HG03378 (cell line): ENCODE data around the gene SNX7.
A peak's percentile ranks its signal among the peaks of the same experiment; 100 is the strongest.

Experiments
- ATAC-seq: cut with Tn5 transposase; IDR thresholded peaks from one replicate; pipeline ENCODE4 v1.9.1; 2021; ENCODE audit warnings: mild to moderate bottlenecking, moderate library complexity; ENCODE audit not compliant: unreplicated experiment

Gene SNX7, protein sequence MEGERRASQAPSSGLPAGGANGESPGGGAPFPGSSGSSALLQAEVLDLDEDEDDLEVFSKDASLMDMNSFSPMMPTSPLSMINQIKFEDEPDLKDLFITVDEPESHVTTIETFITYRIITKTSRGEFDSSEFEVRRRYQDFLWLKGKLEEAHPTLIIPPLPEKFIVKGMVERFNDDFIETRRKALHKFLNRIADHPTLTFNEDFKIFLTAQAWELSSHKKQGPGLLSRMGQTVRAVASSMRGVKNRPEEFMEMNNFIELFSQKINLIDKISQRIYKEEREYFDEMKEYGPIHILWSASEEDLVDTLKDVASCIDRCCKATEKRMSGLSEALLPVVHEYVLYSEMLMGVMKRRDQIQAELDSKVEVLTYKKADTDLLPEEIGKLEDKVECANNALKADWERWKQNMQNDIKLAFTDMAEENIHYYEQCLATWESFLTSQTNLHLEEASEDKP

DNA sequence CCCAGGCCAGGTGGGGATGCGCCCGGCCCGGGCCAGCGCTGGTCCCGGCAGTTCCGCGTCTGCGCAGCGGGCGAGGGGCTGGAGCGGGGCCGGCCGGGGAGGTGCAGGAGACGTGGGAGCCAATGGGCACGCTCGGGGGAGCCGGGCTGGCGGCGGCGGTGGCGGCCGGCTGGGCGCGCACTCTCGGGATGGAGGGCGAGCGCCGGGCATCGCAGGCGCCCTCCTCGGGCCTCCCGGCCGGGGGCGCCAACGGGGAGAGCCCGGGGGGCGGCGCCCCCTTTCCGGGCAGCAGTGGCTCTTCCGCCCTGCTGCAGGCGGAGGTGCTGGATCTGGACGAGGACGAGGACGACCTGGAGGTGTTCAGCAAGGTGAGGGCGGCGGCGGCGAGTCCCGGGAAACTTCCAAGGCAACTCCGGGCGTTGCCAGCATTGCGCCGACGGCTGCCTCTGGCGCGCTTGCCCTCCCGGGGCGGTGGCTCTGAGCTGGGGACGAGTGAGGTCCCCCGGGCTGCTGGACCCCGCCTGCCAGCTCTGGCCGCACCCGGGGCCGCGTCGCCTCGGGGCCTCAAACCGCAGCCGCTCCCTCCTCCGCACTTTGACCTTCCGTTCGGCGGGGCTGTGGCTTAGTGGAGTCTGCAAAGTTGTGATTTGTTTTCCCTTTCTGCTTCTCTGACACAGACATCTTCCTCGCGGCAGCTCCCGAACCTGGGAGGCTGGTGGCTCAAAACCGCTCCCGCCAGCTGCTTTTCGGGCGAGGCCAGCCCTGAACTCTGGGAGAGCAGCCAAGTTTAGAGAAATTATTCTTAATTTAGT lies at the start of gene SNX7:
TSS of gene SNX7 (plus strand) at position 178 of the 812 bp plus-strand sequence. CDS start at position 189, 11 bp downstream.
- no peak for ATAC-seq

DNA sequence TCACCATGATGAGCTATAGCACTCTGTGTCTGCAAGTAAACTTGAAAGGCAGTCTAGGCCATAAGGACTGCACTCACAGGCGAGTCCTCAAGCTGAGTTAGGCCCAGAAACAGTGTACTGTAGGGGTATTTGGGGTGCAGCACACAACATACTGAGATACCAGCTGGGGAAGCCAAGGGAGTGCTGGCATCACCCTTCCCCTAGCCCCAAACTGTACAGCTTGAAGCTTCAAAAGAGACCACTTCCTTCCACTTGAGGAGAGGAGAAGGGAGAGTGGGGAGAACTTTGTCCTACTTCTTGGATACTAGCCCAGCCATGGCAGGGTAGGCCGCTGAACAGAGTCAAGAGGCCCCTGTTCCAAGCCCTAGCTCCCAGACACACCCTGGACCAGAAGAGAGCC lies 24.2 kb upstream of the SNX7 start:
- no peak for ATAC-seq

DNA sequence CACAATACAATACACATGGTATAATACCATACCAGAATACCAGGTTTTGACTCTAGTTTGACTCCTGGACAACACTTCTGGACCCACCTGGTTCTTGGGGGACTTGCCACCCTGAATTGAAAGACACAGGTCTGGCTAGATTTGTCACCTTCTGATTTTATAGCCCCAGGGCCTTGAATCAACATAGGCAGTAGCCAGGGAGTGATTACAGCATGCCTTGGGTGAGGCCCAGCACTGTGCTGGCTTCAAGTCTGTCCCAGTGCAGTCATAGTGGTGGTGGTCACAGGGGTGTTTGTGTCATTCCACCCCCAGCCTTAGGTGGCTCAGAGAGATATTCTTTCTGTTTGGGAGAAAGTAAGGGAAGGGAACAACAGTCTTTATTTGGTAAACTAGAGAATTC lies 23.3 kb upstream of the SNX7 start:
- ATAC-seq = no peak

- no peak for ATAC-seq
These were observed 17.0 kb upstream of the SNX7 start for GRCh38 chr1:98644510-98644909.

- no peak for ATAC-seq
These were observed 10.3 kb upstream of the SNX7 start for GRCh38 chr1:98651116-98651632.

- ATAC-seq = no peak
These were observed 8.4 kb upstream of the SNX7 start for GRCh38 chr1:98653123-98653522.

DNA sequence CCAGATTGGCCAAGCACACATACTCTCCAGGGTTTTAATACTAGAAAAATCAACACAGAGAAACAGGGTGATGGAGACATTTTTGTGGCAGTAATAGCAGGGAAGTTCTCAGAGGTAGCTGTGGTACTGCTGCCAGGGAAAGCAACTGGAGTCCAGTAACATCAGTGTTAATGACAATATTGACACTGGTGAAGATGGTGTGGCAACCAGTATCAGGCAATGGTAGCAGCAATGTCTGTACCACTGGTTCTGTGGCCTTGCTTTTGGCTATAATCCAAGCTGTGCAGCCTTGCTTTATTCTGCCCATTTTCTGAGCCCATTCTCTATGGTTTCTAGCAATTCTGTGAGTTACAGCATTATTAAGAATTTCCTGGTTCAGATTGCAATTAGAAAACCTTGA lies 1.6 kb upstream of the SNX7 start:
- no peak for ATAC-seq

DNA sequence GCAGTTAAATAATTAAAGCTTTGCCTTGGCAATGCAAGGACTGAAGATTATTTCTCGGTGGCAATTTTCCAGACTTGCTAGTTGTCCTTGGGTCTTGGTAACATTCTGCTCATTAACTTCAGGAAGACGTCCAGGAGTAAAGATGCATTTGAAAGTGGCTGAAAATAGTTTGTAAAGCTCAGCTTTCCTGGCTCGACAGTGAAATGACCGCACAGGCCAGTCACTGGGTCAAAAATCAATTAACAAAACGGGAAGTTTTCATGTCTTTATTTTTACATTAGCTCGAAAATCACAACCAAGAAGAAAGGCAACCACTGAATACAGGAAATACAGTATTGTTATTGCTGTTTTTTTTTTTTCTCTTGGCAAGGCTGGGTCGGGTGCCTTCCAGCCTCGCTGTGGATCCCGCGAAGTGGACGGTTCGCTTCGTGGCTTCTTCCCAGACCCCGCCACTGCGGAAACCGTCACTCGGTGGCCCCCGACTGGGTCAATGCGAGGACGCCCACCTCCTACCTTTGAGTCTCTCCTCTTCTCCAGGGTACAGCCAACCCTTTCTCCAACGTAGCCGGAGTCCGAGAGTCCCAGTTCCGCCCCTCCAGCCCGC lies 479 bp upstream of the SNX7 start:
- ATAC-seq = no peak

DNA sequence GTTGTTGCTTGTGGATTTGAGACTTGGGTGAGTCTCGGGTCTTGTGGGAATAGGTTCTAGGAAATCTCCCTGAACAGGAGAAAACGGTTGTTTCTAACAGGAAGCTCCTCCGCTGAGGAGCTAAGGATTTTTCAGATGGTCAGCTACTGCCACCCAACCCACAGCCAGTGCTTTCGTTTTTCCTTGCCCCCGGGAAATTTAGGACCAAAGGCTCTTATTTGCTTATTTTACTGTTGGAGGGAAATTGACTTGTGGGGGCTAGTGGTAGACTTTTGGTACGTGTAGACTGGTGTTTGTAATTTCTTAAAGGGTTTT lies 792 bp downstream of the SNX7 start:
- ATAC-seq = no peak

GRCh38 chr1:98668733-98669132 lies 7.2 kb downstream of the SNX7 start:
- no peak for ATAC-seq

DNA sequence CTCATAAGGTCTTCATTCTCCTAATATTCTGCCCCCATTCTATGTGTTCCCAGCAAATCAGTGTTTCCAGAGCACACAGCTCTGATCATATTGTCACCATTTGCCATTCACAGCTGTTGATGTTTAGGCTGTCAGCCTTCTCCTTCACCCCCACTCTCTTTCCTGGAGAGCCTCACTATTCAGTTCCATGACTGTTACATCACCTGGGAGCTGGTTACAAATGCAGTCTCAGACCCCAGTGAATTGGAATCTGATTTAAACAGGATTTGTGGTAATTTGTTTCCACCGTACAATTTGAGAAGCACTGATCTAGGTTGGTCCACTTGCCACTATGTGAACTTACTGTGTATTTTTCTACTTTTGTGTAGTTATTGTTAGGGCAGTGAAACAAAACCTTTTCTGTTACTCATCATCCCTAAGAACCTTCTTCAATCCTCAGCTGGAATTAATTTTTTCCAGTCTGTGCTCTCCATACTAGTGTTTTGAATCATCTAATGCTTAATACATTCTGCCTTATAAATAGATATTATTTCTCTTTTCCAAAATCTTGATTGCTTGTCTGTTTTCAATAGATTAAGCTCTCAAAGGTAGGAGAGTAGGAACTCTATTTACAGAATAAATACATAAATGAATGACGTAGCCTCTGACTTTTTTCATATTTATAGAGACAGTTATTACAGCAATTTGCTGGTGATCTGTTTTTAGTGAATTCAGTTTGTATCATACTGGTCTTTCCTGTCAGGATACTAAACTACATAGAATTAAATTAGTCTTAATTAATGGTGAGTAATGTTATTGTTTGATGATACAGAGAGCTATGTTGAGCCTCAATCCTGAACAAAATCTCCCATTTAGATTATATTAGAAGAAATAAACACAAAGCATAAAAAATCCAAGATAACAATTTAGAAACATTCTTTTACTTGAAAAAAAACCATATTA lies 8.1 kb downstream of the SNX7 start:
- no peak for ATAC-seq

DNA sequence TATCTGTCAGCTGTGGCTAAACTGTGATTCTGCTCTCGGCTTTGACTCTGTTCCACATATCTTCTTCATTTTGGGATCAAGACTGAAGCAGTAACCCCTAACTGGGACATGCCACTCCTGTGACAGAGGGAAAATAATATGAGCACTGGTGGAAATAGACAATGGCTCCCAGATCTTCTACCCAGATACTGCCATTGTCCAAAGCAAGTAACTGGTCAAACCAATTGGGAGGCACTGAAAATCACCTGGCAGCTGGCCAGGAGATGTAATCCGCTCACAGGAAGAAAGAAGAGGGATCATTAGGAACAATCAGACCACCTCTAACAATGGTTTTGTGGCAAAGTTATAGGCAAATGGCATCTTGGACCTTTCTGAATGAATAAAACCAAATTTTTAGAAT lies 10.7 kb downstream of the SNX7 start:
- ATAC-seq = no peak

DNA sequence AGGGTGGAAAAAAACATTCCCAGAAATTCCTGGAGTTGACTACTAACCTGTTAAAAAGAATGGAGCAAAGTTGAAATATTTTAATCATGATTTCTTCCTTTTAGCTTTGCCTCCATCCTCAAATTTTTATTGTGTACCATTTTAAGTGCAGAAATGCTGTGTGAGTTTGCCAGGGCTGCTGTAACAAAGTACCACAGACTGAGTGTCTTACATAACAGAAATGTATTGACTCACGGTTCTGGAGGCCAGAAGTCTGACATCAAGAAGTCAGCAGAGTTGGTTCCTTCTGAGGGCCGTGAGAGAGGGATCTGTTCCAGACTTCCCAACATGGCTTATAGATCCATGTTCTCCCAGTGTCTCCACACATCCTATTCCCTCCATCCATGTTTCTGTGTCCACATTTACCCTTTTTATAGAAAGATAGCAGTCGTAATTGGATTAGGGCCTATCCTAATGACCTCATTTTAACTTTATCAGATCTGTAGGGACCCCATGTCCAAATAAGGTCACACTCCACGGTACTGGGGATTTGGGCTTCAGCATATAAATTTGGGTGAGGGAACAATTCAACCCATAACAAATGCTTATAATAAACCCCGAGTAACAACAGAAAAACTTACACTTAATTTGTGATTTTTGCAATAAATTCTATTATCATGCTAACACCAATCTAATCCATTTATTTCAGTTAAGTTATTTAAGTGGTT lies 12.7 kb downstream of the SNX7 start:
- ATAC-seq = no peak

- no peak for ATAC-seq
These were observed 13.8 kb downstream of the SNX7 start for GRCh38 chr1:98675282-98675681.

- ATAC-seq = no peak
These were observed 15.8 kb downstream of the SNX7 start for GRCh38 chr1:98677288-98677687.

DNA sequence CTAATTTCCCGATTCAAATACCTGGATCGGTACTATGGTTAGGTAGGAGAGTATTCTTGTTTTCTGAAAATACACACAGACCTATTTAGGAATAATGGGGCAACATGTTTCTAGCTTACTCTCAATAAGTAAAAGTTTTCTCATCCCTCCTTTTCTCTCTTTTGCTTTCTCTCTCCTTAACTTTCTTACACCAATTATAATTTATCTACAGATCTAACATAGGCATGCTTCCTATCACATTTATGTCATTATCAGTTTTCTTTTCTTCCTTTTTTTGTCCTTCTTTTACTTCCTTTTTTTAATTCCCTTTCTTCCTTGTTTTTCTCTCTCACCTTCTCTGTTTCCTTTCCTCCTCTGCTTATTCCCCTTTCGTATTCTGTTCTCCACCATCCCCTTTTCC lies 20.3 kb downstream of the SNX7 start:
- ATAC-seq = no peak

DNA sequence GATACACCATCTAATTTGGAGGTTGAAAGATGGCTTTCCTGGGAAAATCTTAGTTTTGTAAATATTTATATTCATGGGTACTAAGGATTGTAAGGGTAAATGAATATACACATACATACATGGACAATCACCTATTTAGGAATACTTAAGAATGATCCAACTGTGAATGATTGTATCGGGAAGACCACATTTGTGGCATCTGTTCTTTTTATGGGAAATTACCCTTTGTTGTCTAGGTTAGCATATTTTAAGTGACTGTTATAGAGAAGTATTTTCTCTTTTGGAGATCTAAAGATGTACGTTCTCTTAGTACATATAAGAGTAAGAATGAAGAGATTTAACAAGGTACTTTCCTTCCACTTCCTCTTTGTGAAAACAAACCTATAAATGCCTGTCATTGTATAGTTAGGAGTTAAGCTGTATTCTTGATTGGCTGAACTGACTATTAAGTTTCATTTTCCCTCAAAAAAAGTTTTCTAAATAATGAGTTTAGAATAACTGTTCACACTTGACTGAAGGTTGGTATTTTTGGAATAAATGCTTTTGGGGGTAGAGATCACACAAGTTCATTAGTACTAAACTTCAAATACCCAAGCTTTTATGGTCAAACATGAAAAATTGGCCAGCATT lies 26.7 kb downstream of the SNX7 start:
- ATAC-seq = peak; percentile 80

- ATAC-seq = no peak
These were observed 29.1 kb downstream of the SNX7 start for GRCh38 chr1:98690576-98690975.

DNA sequence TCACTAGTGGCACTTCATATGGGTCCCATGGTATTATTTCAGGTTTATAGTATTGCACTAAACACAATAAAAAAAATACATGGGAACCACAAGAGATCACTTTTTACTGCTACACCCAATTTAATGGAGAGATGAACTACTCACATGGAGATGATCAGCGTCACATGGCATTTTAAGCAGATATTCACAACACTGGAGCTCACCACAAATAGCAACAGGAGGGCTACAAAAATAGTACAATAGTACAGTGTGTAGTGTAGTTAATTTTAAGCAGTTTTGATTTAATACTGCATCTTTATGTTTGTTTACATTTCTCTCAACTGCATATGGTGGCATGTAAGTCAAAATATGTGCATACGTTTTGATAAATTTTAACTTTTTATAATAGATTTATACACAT lies 31.0 kb downstream of the SNX7 start:
- ATAC-seq = no peak
